ENCODE measurements around the gene NUP42. TPM values are rescaled to one million over a fixed set of nuclear protein-coding genes. Genes with fewer than 3 reads are reported as not detected.
"Not testable (repeated sequence)": the region's sequence is repeated elsewhere in the genome, so short reads cannot be mapped to it uniquely, and the experiment has no call there.

The NUP42 gene
- total RNA-seq, 1 donor from 2014 or later, result 32.4 TPM

- peaks cover 0 to 11% (median 5%) of the 10 kb centered on the region in 3 donors for H3K36me3 ChIP-seq (ENCODE audit: control insufficient read depth in 3 of 3, insufficient read depth in 3 of 3, low read length in 3 of 3)
- H3K27me3 ChIP-seq (ENCODE audit: control insufficient read depth in 3 of 3, insufficient read depth in 3 of 3, low read length in 3 of 3), result no peaks in the 10 kb centered on the region
- H3K9ac ChIP-seq (ENCODE audit: low read depth in 1 of 3, low read length in 3 of 3), result no peak overlapping the region
- no peak overlapping the region for H3K27ac ChIP-seq (ENCODE audit: low read depth, low read length)
- no peak overlapping the region for H3K4me3 ChIP-seq (ENCODE audit: low read length in 3 of 3)
- H3K4me1 ChIP-seq (ENCODE audit: control insufficient read depth in 3 of 3, insufficient read depth in 3 of 3, low read length in 3 of 3), result no peaks in the 10 kb centered on the region
- H3K9me3 ChIP-seq (ENCODE audit: control insufficient read depth in 3 of 3, low read length in 3 of 3), result no peaks in the 10 kb centered on the region
Observed at GRCh38 chr7:23168111-23168885, 13.6 kb upstream of the NUP42 start.

DNA sequence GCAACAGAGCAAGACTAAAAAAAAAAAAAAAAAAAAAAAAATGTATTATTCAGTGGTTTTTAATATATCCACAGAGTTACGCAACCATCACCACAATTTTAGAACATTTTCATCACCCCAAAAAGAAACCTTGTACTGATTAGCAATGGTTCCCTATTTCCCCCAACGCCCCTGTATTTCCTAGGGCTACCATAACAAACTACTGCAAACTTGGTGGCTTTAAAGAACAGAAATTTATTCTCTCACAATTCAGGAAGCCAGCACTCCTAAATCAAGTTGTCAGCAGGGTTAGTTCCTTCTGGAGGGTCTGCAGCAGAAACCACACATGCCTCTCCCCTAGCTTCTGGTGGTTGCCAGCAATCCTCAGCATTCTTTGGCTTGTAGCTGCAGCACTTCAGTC lies 5.9 kb upstream of the NUP42 start:
- Histone ChIP-seq H3K36me3 (ENCODE audit: control insufficient read depth in 3 of 3, insufficient read depth in 3 of 3, low read length in 3 of 3) (peaks cover 0 to 5% (median 0%) of the 10 kb centered on the region in 3 donors), H3K27me3 (ENCODE audit: control insufficient read depth in 3 of 3, insufficient read depth in 3 of 3, low read length in 3 of 3) (no peaks in the 10 kb centered on the region), H3K4me1 (ENCODE audit: control insufficient read depth in 3 of 3, insufficient read depth in 3 of 3, low read length in 3 of 3) (peaks cover 0 to 1% (median 1%) of the 10 kb centered on the region in 3 donors)

GRCh38 chr7:23183279-23184012 lies 1.6 kb downstream of the NUP42 start:
- Histone ChIP-seq H3K4me1 (ENCODE audit: control insufficient read depth in 3 of 3, insufficient read depth in 3 of 3, low read length in 3 of 3) (peaks cover 11 to 14% (median 13%) of the 10 kb centered on the region in 3 donors), H3K27ac (ENCODE audit: low read depth, low read length) (no peak overlapping the region), H3K27me3 (ENCODE audit: control insufficient read depth in 3 of 3, insufficient read depth in 3 of 3, low read length in 3 of 3) (no peaks in the 10 kb centered on the region), H3K9me3 (ENCODE audit: control insufficient read depth in 3 of 3, low read length in 3 of 3) (no peaks in the 10 kb centered on the region), H3K9ac (ENCODE audit: low read depth in 1 of 3, low read length in 3 of 3) (no peak overlapping the region), H3K4me3 (ENCODE audit: low read length in 3 of 3) (no peak overlapping the region), H3K36me3 (ENCODE audit: control insufficient read depth in 3 of 3, insufficient read depth in 3 of 3, low read length in 3 of 3) (peaks cover 6 to 13% (median 13%) of the 10 kb centered on the region in 3 donors)

More for the DNA sequence above, 5.9 kb upstream of the NUP42 start:
- Histone ChIP-seq H3K9ac (ENCODE audit: low read depth in 1 of 3, low read length in 3 of 3) (no peak overlapping the region), H3K9me3 (ENCODE audit: control insufficient read depth in 3 of 3, low read length in 3 of 3) (no peaks in the 10 kb centered on the region), H3K27ac (ENCODE audit: low read depth, low read length) (no peak overlapping the region), H3K4me3 (ENCODE audit: low read length in 3 of 3) (no peak overlapping the region)

DNA sequence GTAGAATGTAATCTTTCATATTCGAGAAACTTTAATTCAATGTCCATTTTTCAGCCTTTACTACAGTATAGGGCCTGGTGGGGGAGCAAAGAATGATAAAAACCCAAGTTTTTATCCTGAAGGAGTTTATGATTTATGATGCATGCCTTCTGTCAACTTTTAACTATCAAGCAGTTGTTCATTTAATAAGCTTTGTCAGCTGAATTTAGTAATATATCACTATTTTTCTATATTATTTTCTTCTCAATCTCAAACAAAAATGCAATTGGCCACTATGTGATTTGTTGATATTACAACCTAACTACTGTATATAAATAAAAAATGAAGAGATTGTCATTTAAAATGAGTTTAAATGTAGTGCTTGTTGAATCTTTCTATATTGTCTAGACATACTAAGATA lies 2.4 kb downstream of the NUP42 start:
- Histone ChIP-seq H3K27ac (ENCODE audit: low read depth, low read length) (no peak overlapping the region), H3K9me3 (ENCODE audit: control insufficient read depth in 3 of 3, low read length in 3 of 3) (no peaks in the 10 kb centered on the region)

GRCh38 chr7:23184709-23185359 lies 3.0 kb downstream of the NUP42 start:
- peaks cover 11 to 14% (median 13%) of the 10 kb centered on the region in 3 donors for H3K4me1 ChIP-seq (ENCODE audit: control insufficient read depth in 3 of 3, insufficient read depth in 3 of 3, low read length in 3 of 3)

More for the DNA sequence above, 2.4 kb downstream of the NUP42 start:
- Histone ChIP-seq H3K4me3 (ENCODE audit: low read length in 3 of 3) (no peak overlapping the region), H3K4me1 (ENCODE audit: control insufficient read depth in 3 of 3, insufficient read depth in 3 of 3, low read length in 3 of 3) (peaks cover 11 to 14% (median 13%) of the 10 kb centered on the region in 3 donors), H3K9ac (ENCODE audit: low read depth in 1 of 3, low read length in 3 of 3) (no peak overlapping the region), H3K36me3 (ENCODE audit: control insufficient read depth in 3 of 3, insufficient read depth in 3 of 3, low read length in 3 of 3) (peaks cover 6 to 19% (median 13%) of the 10 kb centered on the region in 3 donors), H3K27me3 (ENCODE audit: control insufficient read depth in 3 of 3, insufficient read depth in 3 of 3, low read length in 3 of 3) (no peaks in the 10 kb centered on the region)

DNA sequence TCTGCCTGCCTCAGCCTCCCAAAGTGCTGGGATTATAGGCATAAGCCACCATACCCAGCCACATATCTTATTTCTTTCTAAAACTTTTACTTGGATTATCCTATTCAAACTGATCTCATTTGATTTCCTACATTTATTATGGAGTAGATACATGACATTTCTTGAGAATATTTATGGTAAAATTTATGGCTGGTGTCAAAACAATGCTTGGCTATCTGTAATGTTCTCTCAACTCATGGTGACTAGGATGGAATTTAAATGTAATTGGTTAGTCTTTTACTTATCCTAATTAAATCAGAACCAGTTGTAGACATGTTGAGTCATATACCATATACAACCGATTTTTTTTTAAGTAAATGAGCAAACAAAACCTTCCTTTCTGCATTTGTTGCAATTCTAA lies 4.1 kb downstream of the NUP42 start:
- peaks cover 9 to 13% (median 13%) of the 10 kb centered on the region in 3 donors for H3K4me1 ChIP-seq (ENCODE audit: control insufficient read depth in 3 of 3, insufficient read depth in 3 of 3, low read length in 3 of 3)
- H3K9me3 ChIP-seq (ENCODE audit: control insufficient read depth in 3 of 3, low read length in 3 of 3), result no peaks in the 10 kb centered on the region
- H3K36me3 ChIP-seq (ENCODE audit: control insufficient read depth in 3 of 3, insufficient read depth in 3 of 3, low read length in 3 of 3), result peaks cover 6 to 26% (median 14%) of the 10 kb centered on the region in 3 donors
- H3K27me3 ChIP-seq (ENCODE audit: control insufficient read depth in 3 of 3, insufficient read depth in 3 of 3, low read length in 3 of 3), result no peaks in the 10 kb centered on the region
- no peak overlapping the region for H3K27ac ChIP-seq (ENCODE audit: low read depth, low read length)
- H3K9ac ChIP-seq (ENCODE audit: low read depth in 1 of 3, low read length in 3 of 3), result no peak overlapping the region
- no peak overlapping the region for H3K4me3 ChIP-seq (ENCODE audit: low read length in 3 of 3)

More at GRCh38 chr7:23184709-23185359, 3.0 kb downstream of the NUP42 start:
- H3K27me3 ChIP-seq (ENCODE audit: control insufficient read depth in 3 of 3, insufficient read depth in 3 of 3, low read length in 3 of 3), result no peaks in the 10 kb centered on the region
- H3K9ac ChIP-seq (ENCODE audit: low read depth in 1 of 3, low read length in 3 of 3), result no peak overlapping the region
- H3K4me3 ChIP-seq (ENCODE audit: low read length in 3 of 3), result no peak overlapping the region
- H3K9me3 ChIP-seq (ENCODE audit: control insufficient read depth in 3 of 3, low read length in 3 of 3), result no peaks in the 10 kb centered on the region
- H3K27ac ChIP-seq (ENCODE audit: low read depth, low read length), result no peak overlapping the region
- peaks cover 6 to 22% (median 13%) of the 10 kb centered on the region in 3 donors for H3K36me3 ChIP-seq (ENCODE audit: control insufficient read depth in 3 of 3, insufficient read depth in 3 of 3, low read length in 3 of 3)

- no peak overlapping the region for H3K27ac ChIP-seq (ENCODE audit: low read depth, low read length)
- no peak overlapping the region for H3K9ac ChIP-seq (ENCODE audit: low read depth in 1 of 3, low read length in 3 of 3)
- no peaks in the 10 kb centered on the region for H3K4me1 ChIP-seq (ENCODE audit: control insufficient read depth in 3 of 3, insufficient read depth in 3 of 3, low read length in 3 of 3)
- H3K36me3 ChIP-seq (ENCODE audit: control insufficient read depth in 3 of 3, insufficient read depth in 3 of 3, low read length in 3 of 3), result peaks cover 6 to 34% (median 26%) of the 10 kb centered on the region in 3 donors
- H3K4me3 ChIP-seq (ENCODE audit: low read length in 3 of 3), result no peak overlapping the region
- no peaks in the 10 kb centered on the region for H3K9me3 ChIP-seq (ENCODE audit: control insufficient read depth in 3 of 3, low read length in 3 of 3)
- H3K27me3 ChIP-seq (ENCODE audit: control insufficient read depth in 3 of 3, insufficient read depth in 3 of 3, low read length in 3 of 3), result no peaks in the 10 kb centered on the region
Observed at GRCh38 chr7:23191022-23191421, 9.2 kb downstream of the NUP42 start.

GRCh38 chr7:23193650-23194227 lies 11.9 kb downstream of the NUP42 start:
- H3K36me3 ChIP-seq (ENCODE audit: control insufficient read depth in 3 of 3, insufficient read depth in 3 of 3, low read length in 3 of 3), result peaks cover 0 to 31% (median 24%) of the 10 kb centered on the region in 3 donors
- not testable (repeated sequence) for H3K27me3 ChIP-seq (ENCODE audit: control insufficient read depth in 3 of 3, insufficient read depth in 3 of 3, low read length in 3 of 3); H3K4me3 ChIP-seq (ENCODE audit: low read length in 3 of 3); H3K9ac ChIP-seq (ENCODE audit: low read depth in 1 of 3, low read length in 3 of 3); H3K27ac ChIP-seq (ENCODE audit: low read depth, low read length); H3K9me3 ChIP-seq (ENCODE audit: control insufficient read depth in 3 of 3, low read length in 3 of 3); H3K4me1 ChIP-seq (ENCODE audit: control insufficient read depth in 3 of 3, insufficient read depth in 3 of 3, low read length in 3 of 3)

DNA sequence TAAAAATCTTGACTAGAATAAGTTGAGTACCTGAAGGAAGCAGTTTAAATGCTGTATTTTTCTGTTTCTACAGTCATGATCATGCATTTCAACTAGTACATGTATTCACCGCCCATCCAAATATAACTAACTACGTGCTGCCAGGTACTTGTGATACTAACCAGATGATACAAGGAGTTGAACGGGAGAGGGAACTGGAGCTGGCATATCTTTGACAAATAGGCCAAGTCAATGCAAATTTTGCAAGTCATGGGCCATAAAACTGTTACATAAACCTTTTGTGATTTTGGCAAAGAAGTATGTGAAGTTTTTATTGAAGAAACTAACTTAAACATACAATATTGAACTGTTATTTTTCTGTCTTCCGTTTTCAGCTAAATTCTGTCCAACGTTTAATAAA lies 14.5 kb downstream of the NUP42 start:
- Histone ChIP-seq H3K9ac (ENCODE audit: low read depth in 1 of 3, low read length in 3 of 3) (no peak overlapping the region), H3K27ac (ENCODE audit: low read depth, low read length) (no peak overlapping the region), H3K9me3 (ENCODE audit: control insufficient read depth in 3 of 3, low read length in 3 of 3) (no peaks in the 10 kb centered on the region), H3K4me1 (ENCODE audit: control insufficient read depth in 3 of 3, insufficient read depth in 3 of 3, low read length in 3 of 3) (no peaks in the 10 kb centered on the region), H3K36me3 (ENCODE audit: control insufficient read depth in 3 of 3, insufficient read depth in 3 of 3, low read length in 3 of 3) (peaks cover 11 to 36% (median 35%) of the 10 kb centered on the region in 3 donors), H3K27me3 (ENCODE audit: control insufficient read depth in 3 of 3, insufficient read depth in 3 of 3, low read length in 3 of 3) (no peaks in the 10 kb centered on the region), H3K4me3 (ENCODE audit: low read length in 3 of 3) (no peak overlapping the region)

Measured in skeletal muscle tissue (tissue), 4 donors.